OCI-LY1 (cell line): ENCODE results near the gene GPRIN3.

Source experiments
- CTCF ChIP-seq: fragments of 200-600 bp; sonication (generic), shearing (Covaris generic); IDR thresholded peaks from 2 replicates; pipeline ENCODE4 v1.5.1; 2017; ENCODE audit warnings: mild to moderate bottlenecking, antibody characterized with exemption, low read length, moderate library complexity, mixed read lengths
- EZH2 ChIP-seq: fragments of 200-600 bp; sonication (generic), shearing (Covaris generic); IDR thresholded peaks from 2 replicates; pipeline ENCODE4 v1.8.0; 2017; ENCODE audit warnings: borderline replicate concordance, mixed run types, mild to moderate bottlenecking, antibody characterized with exemption, low read length, moderate library complexity, mixed read lengths

GRCh38 chr4:89298788-89299152 lies 8.8 kb downstream of the GPRIN3 start:
- TF ChIP-seq EZH2: no peak
- TF ChIP-seq CTCF: no peak
